Measurements from ENCODE around the gene NDP.
A peak's percentile ranks its signal among the peaks of the same experiment; 100 is the strongest.

Gene NDP

DNA sequence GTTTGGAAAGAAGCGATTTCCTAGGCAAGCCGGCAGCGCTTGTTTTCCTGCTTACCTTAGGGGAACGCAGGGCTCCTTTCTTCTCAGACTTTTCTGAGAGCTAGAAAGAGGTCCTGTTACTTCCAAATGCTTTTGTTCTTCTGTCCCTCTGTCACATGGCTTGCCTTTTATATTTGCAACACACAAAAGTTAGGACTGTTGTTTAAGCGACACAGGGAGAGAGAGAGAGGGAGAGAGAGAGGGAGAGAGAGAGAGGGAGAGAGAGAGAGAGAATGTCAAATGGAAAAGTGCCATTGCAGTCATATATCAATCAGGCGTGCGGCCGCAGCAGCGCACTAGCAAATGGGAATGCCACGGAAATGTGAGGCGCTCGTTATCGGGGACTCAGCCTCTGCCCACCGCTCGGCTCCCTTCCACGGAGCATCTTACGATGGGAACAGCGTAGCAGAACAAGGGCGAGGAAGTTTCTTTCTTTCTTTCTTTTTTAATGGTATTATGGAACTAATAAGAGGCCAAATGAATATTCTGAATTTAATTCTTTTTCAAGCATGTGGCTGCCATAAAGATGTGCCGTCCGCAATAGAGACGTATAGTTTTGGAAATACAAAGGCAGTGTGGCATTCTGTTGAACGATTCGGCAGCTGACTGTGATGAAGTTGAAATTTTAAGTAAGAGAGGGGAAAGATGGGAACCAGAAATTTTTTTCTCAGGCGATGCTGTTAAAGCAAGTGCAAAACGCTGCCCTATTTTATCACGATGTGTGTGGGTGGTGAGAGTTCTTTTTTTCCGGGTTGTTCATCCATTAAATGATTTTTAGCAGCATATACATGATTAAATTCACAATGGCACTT lies at the start of gene NDP:
Gene NDP (minus strand): TSS at position 142 of the 851 bp plus-strand sequence. CDS start 14,745 bp downstream, outside the sequence.
- no peak for DNase-seq

DNA sequence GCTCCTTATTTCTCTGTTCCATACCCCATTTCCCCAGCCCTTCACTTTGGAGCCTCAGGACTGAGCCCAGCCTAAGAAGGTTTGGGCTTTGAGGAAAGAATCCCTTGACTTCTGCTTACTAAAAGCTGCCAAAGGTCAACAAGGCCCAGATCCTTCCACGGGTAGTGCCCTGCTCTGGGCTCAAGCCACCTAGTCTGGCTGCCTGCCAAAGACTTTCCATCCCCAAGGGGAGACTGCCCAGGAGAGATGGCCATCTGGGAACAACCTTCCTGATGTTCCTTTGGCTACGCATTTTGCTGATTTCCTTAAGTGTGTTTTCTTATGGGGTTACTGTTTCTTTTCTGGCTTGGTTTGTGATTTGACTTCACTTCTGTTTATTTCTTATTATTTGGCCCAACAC lies 49.8 kb upstream of the NDP start:
- DNase-seq = peak in 1 of 2 experiments; percentile 4

DNA sequence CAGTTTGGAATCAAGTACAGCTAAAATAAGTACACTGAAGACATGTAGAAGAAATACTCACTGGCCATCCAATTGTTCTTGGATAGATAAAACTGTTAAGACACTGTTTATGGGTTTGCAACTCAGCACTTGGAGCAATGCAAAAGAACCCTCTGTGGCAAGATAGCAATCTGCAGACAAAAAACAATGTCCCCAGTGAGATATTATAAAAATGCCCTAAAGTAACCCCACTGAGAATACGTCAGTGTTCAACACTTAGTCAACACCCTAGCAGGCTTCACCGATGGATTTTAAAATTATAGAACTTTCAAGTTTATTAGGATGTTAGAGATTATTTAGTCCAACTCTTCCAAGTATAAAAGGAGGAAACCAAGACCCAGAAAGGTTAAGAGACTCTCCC lies 47.5 kb upstream of the NDP start:
- no peak for DNase-seq

DNA sequence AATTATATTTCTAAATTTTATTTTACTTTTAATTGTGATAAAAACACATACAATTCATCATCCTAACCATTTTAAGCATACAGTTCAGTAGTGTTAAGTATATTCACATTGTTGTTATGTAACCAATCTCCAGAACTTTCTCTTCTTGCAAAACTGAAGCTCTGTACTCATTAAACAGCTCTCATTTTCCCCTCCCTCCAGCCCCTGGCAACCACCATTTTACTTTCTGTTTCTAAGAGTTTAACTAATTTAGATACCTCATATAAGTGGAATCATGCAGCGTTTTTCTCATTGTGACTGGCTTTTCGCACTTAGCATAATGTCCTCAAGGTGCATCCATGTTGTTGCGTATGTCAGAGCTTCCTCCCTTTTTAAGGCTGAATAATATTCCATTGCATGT lies 46.7 kb upstream of the NDP start:
- DNase-seq = no peak

GRCh38 chrX:44017676-44018075 lies 44.5 kb upstream of the NDP start:
- no peak for DNase-seq

DNA sequence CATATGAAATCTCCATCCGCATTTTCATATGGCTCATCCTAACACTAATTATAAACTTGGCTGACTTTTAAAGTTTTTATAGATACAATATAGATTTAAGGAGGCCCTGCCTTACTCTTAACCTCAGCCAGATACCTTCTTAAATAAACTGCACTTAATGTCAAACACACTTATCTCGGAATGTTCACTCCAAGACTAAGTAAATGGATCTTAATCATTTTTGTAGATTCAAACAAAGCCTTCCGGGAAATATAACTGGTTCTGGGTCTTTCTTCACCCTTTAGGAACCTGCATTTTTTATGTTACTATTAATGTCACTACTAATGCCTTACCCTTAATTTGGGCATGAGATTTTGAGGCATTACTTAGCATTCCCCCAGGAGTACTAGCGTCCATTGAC lies 43.7 kb upstream of the NDP start:
- DNase-seq = no peak

GRCh38 chrX:44012484-44013096 lies 39.4 kb upstream of the NDP start:
- DNase-seq = no peak

DNA sequence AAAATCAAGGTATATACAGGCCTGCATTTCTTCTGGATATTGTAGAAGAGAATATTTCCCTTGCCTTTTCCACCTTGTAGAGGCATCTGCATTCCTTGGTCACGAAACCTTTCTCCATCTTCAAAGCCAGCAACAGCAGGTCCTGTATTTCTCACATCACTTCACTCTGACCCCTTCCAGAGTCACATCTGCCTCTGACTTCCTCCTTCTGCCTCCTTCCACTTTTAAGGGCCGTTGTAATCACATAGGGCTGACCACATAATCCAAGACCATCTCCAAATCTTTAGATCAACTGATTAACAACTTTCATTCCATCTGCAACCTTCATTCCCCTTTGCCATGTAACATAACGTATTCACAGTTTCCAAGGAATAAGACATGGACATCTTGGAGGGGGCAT lies 38.3 kb upstream of the NDP start:
- DNase-seq = no peak

GRCh38 chrX:44010626-44011025 lies 37.4 kb upstream of the NDP start:
- no peak for DNase-seq

DNA sequence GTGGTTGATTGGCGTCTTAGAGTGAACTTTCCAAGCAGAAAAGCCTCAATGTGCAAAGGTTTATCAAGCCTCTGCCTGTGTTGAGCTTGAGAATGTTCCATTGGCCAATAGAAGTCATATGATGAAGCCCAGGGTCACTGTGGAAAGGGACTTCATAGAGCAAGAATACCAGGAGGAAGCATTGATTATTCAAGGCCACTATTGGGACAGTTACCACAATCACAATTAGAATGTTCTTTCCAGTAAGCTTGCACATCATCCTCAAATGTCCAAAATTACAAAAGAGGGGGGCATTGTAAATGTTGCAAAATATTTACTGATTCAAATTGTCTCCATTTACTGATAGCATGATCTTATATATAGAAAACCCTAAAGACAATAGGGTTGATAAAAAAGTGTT lies 32.9 kb upstream of the NDP start:
- no peak for DNase-seq

- DNase-seq = no peak
Observed at GRCh38 chrX:44003975-44004374, 30.8 kb upstream of the NDP start.

GRCh38 chrX:44002567-44002966 lies 29.4 kb upstream of the NDP start:
- no peak for DNase-seq

DNA sequence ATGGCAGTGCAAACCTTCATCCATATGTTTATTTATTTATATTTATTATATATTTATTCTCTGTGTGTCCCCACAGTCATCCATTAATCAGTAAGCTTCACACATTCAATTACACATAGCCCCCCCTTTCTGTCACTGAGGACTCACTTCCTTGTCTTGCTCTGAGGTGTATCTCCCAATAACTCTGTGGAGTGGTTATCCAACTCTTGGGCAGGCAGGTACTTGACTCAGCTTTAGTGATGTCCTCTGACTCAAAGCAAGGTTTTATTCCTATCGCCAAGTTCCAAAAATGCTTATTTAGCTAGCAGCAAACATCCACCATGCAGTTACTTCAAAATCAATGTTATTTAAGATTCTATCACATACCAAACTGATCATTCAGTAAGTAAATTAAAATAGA lies 25.2 kb upstream of the NDP start:
- no peak for DNase-seq

DNA sequence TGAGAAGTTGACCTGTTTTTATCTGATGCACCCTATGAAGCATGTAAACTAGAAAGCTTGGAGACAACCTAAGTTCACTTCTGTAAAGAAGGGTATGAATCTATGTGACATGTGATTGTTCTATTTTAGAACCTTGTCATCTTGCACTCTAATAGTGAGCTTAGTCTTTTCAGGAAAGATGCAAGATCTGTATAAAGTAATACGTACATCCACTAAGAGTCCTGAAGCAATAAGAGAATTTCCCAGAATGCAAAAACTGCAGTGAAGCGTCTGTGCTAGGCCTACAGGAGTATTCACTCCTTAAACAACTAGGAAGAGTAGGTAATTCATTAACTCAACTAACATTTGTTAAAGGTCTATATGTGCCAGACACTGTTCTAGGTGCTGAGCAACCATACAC lies 23.3 kb upstream of the NDP start:
- DNase-seq = no peak

DNA sequence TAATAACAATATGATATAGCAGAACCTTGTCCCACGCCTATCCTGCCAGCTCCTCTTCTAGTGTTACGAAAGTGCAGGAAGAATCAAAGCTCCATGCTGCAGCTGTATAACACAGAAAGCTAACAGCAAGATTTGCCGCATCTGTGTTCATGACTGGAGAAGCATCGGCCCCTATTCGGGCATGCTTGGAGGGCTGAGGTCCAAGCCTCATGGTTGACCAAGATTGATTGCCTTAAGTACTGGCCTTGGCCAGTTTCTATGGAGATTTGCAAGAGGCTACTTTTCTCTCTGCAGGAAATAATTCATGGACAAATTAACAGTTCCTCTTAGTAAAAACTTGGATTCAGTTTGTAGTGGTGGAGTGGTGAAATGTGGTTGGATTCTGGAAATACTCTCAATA lies 12.9 kb upstream of the NDP start:
- DNase-seq = no peak

GRCh38 chrX:43985511-43985910 lies 12.3 kb upstream of the NDP start:
- DNase-seq = no peak

DNA sequence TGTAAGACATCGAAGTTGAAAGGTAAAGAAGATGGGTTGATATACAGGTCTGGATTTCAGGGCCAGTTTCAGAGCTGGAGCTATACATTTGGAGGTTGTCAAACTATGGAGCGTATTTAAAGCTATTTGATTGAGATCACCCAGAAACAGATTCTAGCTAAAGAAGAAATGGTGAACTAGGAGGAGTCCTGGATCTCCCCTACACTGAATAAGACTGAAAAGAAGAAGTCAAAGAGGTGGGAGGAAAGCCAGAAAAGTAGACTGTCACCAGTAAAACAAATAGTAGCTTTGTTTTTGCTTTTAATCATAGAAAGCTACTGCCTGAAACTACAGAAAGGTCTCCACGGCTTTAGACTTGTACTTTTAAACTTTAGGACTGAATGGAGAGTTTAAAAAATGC lies 5.0 kb upstream of the NDP start:
- no peak for DNase-seq

- no peak for DNase-seq
Observed at GRCh38 chrX:43976205-43976604, 3.0 kb upstream of the NDP start.

DNA sequence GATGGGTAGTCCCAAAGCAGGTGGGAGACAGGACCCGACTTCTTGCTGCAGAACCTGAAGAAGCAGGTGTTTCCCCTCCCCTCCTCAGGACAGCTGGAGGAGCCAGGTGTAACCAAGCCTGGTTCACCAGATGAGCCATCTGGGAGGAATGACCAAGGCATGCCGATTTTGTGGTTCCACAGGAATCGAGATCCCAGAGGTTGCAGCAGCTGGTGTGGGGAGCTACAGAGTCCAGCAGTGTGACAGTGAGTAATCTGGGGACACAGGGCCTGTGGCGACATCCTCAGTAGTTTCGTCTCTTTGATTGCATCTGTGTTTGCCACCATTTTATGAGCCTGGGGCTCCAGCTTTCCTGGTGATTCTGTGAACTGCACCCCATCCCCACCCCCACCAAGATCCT lies 2.6 kb upstream of the NDP start:
- DNase-seq = peak in 1 of 2 experiments; percentile 19

DNA sequence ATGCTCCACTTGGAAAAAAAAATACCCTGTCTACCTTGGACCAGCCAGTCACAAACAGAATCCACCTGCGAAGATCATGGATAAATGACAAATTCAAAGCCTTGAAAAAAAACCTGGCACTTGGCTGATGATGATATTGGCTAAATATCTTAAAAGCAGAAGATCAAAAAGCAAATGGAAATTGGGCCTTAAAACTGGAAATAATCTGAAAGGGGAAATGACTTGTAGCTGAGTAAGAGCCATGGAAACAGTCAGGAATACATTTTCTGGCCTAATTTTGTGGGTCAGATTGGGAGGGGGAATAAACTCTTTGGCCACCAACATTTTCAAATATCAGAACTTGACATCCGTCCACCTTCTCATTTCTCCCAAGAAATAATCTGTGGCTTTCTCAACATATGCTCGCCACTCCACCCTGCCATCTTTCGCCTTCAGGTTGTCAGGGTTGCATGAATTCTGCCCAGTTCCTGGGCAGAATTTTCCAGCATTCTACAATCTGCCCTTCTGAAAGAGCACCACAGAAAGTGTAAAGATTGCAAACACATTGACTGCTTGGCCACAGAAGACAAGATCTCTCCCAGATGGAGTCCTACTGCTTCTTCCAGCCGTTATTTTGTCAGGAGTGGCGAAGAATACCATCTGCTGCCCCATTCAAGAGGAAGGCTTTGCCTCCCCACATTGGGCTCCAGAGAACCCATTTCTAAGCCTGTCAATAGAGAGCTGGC lies 1.7 kb upstream of the NDP start:
- peak; percentile 16 to 46 for DNase-seq

GRCh38 chrX:43974100-43974475 lies 898 bp upstream of the NDP start:
- DNase-seq = no peak

DNA sequence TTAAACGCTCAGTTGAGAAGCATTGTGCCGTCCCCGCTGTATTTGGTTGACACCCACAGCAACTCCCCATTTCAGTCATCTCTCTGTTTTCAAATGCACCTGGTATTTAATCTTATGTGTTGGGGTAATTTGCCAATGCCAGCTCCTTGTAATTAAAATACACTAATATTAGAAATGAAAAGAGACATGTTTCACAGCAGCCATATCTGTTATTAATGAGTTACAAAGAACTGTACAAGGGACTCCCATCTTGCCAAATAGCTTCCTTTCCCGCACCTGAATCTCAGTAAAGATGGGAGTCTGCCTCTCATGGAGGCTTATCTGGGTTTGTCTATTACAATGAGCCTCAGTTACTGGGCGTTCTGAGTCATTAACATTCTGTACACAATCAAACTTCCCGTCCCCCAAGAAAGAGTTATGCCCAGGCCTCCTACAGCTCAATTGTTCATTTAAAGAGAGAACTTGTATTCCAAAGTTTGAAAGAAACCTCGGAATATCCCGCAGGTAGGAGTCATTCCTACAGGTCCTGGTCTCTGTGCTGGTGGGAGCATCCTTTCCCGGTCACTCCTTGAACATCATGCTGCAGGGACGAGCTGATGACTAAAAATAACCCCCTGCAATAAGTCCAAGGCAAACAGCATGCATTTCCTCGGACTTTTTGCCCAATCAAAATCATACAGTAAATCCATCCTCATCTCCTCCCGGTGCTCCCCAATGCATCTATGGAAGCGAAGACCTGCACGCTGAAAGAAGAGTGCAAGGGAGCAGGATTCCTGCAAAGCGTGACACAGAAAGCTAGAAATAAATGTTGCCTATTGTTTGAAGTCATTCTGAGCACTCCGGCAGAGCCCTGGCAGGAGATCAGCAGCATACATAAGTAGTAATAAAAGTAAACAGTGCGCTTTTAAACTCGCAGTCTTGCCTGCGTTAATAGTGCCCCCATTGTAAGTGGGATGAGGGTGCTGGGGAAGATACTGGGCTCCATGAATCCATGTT lies 926 bp downstream of the NDP start:
- no peak for DNase-seq

GRCh38 chrX:43970528-43970927 lies 2.7 kb downstream of the NDP start:
- peak; percentile 54 to 85 for DNase-seq
